HG02840 (cell line): ENCODE results near the gene CAMK2G.
"Not testable (repeated sequence)": the region's sequence is repeated elsewhere in the genome, so short reads cannot be mapped to it uniquely, and the experiment has no call there.

Experiments used
- ATAC-seq: cut with Tn5 transposase; IDR thresholded peaks from one replicate; pipeline ENCODE4 v1.9.1; 2021; ENCODE audit warnings: mild to moderate bottlenecking, moderate library complexity, moderate number of reproducible peaks; ENCODE audit not compliant: unreplicated experiment, low FRiP score

CAMK2G gene

GRCh38 chr10:73905256-73906020, 31.1 kb upstream of the CAMK2G start:
- no peak for ATAC-seq

- ATAC-seq = no peak
These were observed 28.0 kb upstream of the CAMK2G start for GRCh38 chr10:73902351-73902750.

- ATAC-seq = no peak
These were observed 26.9 kb upstream of the CAMK2G start for GRCh38 chr10:73901261-73901660.

GRCh38 chr10:73900064-73900463, 25.7 kb upstream of the CAMK2G start:
- no peak for ATAC-seq

- no peak for ATAC-seq
These were observed 25.1 kb upstream of the CAMK2G start for GRCh38 chr10:73899423-73899822.

- no peak for ATAC-seq
These were observed 24.5 kb upstream of the CAMK2G start for GRCh38 chr10:73898730-73899410.

GRCh38 chr10:73897693-73898092, 23.3 kb upstream of the CAMK2G start:
- no peak for ATAC-seq

GRCh38 chr10:73895381-73895780, 21.0 kb upstream of the CAMK2G start:
- not testable (repeated sequence) for ATAC-seq

- ATAC-seq = no peak
These were observed 20.1 kb upstream of the CAMK2G start for GRCh38 chr10:73894245-73894971.

GRCh38 chr10:73893426-73893825, 19.1 kb upstream of the CAMK2G start:
- no peak for ATAC-seq

GRCh38 chr10:73892310-73893030, 18.1 kb upstream of the CAMK2G start:
- no peak for ATAC-seq

- no peak for ATAC-seq
These were observed 17.2 kb upstream of the CAMK2G start for GRCh38 chr10:73891540-73891939.

- not testable (repeated sequence) for ATAC-seq
These were observed 16.5 kb upstream of the CAMK2G start for GRCh38 chr10:73890830-73891229.

- ATAC-seq = no peak
These were observed 15.9 kb upstream of the CAMK2G start for GRCh38 chr10:73890261-73890660.

- not testable (repeated sequence) for ATAC-seq
These were observed 15.1 kb upstream of the CAMK2G start for GRCh38 chr10:73889416-73889815.

- ATAC-seq = no peak
These were observed 14.7 kb upstream of the CAMK2G start for GRCh38 chr10:73889014-73889413.

GRCh38 chr10:73888514-73888913, 14.2 kb upstream of the CAMK2G start:
- ATAC-seq = no peak

GRCh38 chr10:73887294-73888039, 13.1 kb upstream of the CAMK2G start:
- no peak for ATAC-seq

- no peak for ATAC-seq
These were observed 12.4 kb upstream of the CAMK2G start for GRCh38 chr10:73886661-73887293.
